ENCODE results near the gene LAMB4.

DNA sequence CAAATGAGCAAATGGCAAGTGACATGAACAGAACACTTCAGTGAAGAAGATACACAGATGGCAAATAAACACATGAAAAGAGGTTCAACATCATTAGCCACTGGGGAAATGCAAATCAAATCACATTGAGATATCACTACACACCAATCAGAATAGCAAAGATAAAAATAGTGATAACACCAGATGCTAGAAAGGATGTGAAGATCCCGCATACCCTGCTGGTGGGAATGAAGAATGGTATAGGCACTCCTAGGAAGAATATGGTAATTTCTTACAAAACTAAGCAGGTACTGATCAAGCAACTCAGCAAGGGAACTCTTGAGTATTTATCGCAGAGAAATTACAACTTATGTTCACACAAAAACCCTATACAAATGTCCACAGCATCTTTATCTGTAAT is 11.2 kb downstream of the LAMB4 start:
- TF ChIP-seq, protein P1, sequence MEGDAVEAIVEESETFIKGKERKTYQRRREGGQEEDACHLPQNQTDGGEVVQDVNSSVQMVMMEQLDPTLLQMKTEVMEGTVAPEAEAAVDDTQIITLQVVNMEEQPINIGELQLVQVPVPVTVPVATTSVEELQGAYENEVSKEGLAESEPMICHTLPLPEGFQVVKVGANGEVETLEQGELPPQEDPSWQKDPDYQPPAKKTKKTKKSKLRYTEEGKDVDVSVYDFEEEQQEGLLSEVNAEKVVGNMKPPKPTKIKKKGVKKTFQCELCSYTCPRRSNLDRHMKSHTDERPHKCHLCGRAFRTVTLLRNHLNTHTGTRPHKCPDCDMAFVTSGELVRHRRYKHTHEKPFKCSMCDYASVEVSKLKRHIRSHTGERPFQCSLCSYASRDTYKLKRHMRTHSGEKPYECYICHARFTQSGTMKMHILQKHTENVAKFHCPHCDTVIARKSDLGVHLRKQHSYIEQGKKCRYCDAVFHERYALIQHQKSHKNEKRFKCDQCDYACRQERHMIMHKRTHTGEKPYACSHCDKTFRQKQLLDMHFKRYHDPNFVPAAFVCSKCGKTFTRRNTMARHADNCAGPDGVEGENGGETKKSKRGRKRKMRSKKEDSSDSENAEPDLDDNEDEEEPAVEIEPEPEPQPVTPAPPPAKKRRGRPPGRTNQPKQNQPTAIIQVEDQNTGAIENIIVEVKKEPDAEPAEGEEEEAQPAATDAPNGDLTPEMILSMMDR (conservative IDR thresholded peaks at IDR 0.05), result no peak; the same call in 1 of the 2 replicates
- TF ChIP-seq ZFX (IDR thresholded peaks at IDR 0.05), result no peak

Measured in C4-2B (cell line).